Measurements from ENCODE around the gene ZXDC.

Gene ZXDC

DNA sequence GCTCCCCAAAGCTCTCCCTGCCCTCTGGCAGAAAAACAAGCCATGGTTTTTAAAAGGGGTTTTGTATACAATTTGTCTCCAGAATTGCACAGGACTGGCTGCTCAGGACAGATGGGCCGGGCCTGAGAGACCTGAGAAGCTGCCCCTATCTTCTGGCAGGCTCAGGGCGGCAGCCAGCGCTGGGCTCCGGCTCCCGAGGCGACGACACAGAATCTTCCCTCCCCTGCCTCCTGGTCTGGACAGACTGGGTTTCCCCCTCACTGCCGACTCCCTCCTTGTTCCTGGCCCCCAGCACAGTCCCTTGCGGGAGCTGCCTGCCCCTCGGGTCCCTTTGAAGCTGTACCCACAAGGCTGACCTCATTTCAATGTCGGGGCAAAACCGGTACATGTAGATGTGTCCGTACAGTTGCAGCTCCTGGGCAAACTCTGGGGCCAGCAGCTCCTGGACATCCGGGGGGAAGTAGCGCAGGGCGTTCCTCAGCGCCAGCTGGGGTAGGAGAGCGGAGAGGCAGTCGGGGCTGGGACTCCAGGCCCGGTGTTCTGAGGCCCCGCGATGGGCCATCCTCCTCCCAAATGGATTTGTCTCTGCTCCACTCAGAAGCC, 34.7 kb upstream of the ZXDC start:
- no peak overlapping the region for H3K4me3 ChIP-seq (ENCODE audit: low read depth, low read length)
- TF ChIP-seq, protein P1, sequence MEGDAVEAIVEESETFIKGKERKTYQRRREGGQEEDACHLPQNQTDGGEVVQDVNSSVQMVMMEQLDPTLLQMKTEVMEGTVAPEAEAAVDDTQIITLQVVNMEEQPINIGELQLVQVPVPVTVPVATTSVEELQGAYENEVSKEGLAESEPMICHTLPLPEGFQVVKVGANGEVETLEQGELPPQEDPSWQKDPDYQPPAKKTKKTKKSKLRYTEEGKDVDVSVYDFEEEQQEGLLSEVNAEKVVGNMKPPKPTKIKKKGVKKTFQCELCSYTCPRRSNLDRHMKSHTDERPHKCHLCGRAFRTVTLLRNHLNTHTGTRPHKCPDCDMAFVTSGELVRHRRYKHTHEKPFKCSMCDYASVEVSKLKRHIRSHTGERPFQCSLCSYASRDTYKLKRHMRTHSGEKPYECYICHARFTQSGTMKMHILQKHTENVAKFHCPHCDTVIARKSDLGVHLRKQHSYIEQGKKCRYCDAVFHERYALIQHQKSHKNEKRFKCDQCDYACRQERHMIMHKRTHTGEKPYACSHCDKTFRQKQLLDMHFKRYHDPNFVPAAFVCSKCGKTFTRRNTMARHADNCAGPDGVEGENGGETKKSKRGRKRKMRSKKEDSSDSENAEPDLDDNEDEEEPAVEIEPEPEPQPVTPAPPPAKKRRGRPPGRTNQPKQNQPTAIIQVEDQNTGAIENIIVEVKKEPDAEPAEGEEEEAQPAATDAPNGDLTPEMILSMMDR (IDR thresholded peaks at IDR 0.05; ENCODE audit: low read depth, low read length), result no peak

DNA sequence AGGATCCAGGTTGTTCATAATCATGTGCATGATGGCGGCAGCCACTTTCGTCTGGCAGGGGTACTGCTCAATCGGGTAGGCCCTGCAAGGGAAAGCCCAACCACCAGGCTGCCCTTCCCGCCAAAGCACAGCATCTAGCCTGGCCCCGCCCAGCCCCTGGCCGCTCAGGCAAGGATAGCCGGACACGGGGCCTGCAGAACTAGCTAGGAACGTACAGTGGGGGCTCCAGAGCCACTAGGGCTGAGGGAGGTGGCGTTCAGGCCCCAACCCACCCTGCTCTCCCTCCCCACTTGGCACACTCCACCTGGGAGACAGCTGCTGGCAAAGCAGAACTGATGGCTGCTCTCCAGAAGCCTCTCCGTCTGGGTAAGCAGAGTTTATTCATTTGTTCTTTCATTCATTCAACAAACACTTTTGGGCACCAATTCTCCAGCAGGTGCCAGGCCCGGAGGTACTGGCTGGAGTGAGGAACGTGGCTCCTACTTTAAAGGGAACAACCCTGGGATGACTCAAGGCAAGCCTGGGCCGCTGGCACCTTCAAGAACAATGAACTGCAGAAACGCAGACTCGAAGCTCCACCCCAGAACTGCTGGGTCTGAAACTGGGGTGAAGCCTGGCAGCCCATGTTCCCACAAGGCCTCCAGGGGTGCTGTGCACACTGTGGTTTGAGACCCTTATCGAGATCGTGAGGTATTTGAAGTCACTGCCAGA, 34.1 kb upstream of the ZXDC start:
- no peak overlapping the region for H3K4me3 ChIP-seq (ENCODE audit: low read depth, low read length)
- TF ChIP-seq, protein P1 (IDR thresholded peaks at IDR 0.05; ENCODE audit: low read depth, low read length), result no peak

DNA sequence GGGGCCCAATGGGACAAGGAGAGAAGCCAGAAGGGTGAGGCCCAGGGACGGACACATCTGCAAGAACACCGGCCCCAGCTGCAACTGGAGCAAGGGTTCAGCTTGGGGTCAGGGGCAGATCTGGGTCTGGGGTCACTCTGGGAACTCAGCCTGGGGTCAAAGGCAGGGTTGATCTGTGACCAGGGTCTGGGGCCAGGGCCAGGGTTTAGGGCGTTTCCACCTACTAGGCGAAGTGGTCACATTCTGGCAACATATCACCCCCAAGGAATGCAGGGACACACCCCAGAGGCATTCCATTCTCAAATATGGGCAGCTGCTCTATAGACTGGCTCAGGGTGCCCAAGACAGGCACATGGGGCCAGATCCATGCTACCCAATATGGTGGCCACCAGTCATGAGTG, 32.9 kb upstream of the ZXDC start:
- TF ChIP-seq, protein P1 (IDR thresholded peaks at IDR 0.05; ENCODE audit: low read depth, low read length), result no peak
- no peak overlapping the region for H3K4me3 ChIP-seq (ENCODE audit: low read depth, low read length)

DNA sequence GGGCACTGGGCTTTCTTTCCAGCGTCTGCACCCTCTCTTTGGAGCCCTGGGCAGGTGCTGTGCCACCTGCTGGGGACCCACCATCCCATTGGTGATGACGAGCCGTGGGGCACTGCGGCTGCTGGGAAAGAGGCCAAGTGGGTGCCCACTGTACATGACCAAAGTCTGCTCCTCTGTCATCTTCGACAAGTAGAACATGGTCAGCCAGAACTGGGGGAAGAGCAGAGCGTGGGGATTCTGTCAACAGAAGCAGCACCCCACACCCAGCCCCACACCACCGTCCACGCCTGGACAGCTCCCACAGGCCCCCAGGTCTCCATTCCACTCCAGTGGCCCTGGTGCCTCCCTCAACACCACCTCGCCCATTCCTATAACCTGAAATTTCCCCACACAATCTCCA, 32.2 kb upstream of the ZXDC start:
- TF ChIP-seq, protein P1 (IDR thresholded peaks at IDR 0.05; ENCODE audit: low read depth, low read length), result no peak
- no peak overlapping the region for H3K4me3 ChIP-seq (ENCODE audit: low read depth, low read length)

DNA sequence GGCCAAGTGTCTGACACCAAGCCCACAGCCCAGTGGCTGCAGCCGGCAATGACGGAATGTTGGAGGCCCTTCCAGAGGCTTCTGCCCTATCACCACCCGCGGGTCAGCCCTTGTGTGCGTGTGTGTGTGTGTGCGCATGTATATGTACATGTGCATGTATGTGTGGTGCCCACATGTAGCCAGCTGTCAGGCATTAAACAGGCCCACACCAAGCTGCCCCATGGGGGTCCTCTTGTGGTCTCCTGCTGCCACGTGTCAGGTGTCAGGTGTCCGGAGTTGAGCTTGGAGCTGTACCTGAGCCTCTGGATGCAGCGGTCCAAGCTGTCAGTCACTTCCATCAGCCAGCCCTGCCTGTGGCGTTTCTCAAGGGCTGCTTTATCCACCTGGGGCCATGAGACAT, 28.0 kb upstream of the ZXDC start:
- H3K4me3 ChIP-seq (ENCODE audit: low read depth, low read length), result no peak overlapping the region
- TF ChIP-seq, protein P1 (IDR thresholded peaks at IDR 0.05; ENCODE audit: low read depth, low read length), result no peak

DNA sequence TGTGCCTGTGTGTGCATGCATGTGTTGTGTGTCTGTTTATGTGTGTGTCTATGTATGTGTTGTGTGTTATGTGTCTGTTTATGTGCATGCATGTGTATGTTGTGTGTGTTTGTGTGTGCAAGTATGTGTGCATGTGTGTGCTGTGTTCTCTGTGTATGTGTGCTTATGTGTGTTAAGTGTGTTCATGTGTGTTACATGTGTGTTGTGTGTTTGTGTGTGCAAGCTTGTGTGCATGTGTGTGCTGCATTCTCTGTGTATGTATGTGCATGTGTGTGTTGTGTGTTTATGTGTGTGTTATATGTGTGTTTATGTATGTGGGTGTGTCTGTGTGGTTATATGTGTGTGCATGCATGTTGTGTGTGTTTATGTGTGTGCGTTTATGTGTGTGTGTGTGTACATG, 27.0 kb upstream of the ZXDC start:
- TF ChIP-seq, protein P1 (IDR thresholded peaks at IDR 0.05; ENCODE audit: low read depth, low read length), result no peak
- no peak overlapping the region for H3K4me3 ChIP-seq (ENCODE audit: low read depth, low read length)

DNA sequence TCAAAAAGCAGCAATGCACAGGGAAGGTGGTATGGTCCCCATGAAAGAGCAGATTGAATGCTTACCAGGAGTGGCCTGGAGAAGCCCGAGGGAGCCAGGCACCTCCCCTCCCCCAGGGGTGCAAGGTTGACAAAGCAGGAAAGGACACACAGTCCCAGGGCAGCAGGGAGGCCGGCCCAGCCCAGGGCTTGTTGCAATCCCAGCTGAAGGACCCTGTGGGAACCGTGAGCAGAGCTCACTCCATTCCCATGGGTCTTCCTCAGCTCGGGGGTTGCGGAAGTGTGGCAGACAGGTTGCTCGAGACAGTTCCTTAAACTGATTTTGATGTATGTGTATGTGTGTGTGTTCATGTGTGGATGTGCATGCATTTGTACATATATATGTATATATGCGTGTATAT, 26.0 kb upstream of the ZXDC start:
- no peak overlapping the region for H3K4me3 ChIP-seq (ENCODE audit: low read depth, low read length)
- TF ChIP-seq, protein P1 (IDR thresholded peaks at IDR 0.05; ENCODE audit: low read depth, low read length), result no peak

Data from WI38 (cell line).